Endothelial cell of umbilical vein (primary cell): ENCODE data around the gene UBE2G1. TPM values are rescaled to one million over a fixed set of nuclear protein-coding genes. Genes with fewer than 3 reads are reported as not detected.

Experiments
- BruUV-seq: library from RNA; stranded (reverse); fragments of 400-500 nt; replicated peaks from 2 replicates; lab custom pipeline; 2021; lab: Mats Ljungman, UMichigan
- CTCF ChIA-PET: fragments of 300-600, 350-600 bp; sonication (Branson Sonifier 250); formaldehyde crosslinking; loops from one replicate; lab custom pipeline; 2021; ENCODE audit warnings: antibody characterized with exemption, inconsistent platforms; lab: Charles Lee
- POLR2A ChIA-PET: fragments of 300-600, 350-600 bp; sonication (Branson Sonifier 250); formaldehyde crosslinking; loops from one replicate; lab custom pipeline; 2021; ENCODE audit warnings: antibody characterized with exemption, inconsistent platforms; lab: Charles Lee
- DNase-seq: peaks from one replicate; pipeline ENCODE4 v3.0.0-alpha.2; 2011; ENCODE audit warnings: low read depth, low spot score
- FAIRE-seq: peaks from 2 replicates; lab custom pipeline; 2011; peaks lifted over from hg19 to GRCh38; lab: Jason Lieb, UNC
- H2AFZ ChIP-seq: 2 replicates; pipeline ENCODE4 v1.6.0; 2012; ENCODE audit warnings: low read depth, low read length, control low read depth, inconsistent platforms
- H3K27ac ChIP-seq: 2 replicates; pipeline ENCODE4 v1.5.1; 2011; ENCODE audit warnings: low read depth, mild to moderate bottlenecking, control low read depth, low read length, moderate library complexity; ENCODE audit not compliant: insufficient read depth
- H3K27me3 ChIP-seq, 2 experiments: 2 replicates each; pipeline versions ENCODE4 v1.6.0 to v1.6.1; 2011; ENCODE audit warnings: low read length in 2 of 2, mixed read lengths in 1 of 2; ENCODE audit not compliant: control insufficient read depth in 2 of 2, insufficient read depth in 2 of 2
- H3K36me3 ChIP-seq, 2 experiments: 2 replicates in 1 of 2; 3 replicates in 1 of 2; pipeline ENCODE4 v1.5.1; 2011; ENCODE audit warnings: low read length in 2 of 2, mild to moderate bottlenecking in 1 of 2, moderate library complexity in 1 of 2; ENCODE audit not compliant: control insufficient read depth in 2 of 2, insufficient read depth in 2 of 2; ENCODE audit errors: extremely low read depth in 1 of 2
- H3K4me1 ChIP-seq: 3 replicates; pipeline ENCODE4 v1.5.1; 2011; ENCODE audit warnings: mild to moderate bottlenecking, low read length; ENCODE audit not compliant: control insufficient read depth, insufficient read depth; ENCODE audit errors: extremely low read depth
- H3K4me2 ChIP-seq: 2 replicates; pipeline ENCODE4 v1.6.1; 2011; ENCODE audit warnings: low read length, control low read depth, mixed read lengths; ENCODE audit not compliant: insufficient read depth
- H3K4me3 ChIP-seq, 3 experiments: fragments of 200-600 bp in 1 of 3; sonication (generic), shearing (Covaris generic) in 1 of 3; replicated peaks in 1 of 3; 2 replicates each; pipeline ENCODE4 v1.5.1; 2011 to 2016; ENCODE audit warnings: control low read depth in 3 of 3, low read length in 3 of 3, mild to moderate bottlenecking in 2 of 3, inconsistent platforms in 1 of 3, low read depth in 1 of 3, moderate library complexity in 1 of 3; ENCODE audit not compliant: insufficient read depth in 1 of 3
- H3K79me2 ChIP-seq: 2 replicates; pipeline ENCODE4 v1.6.0; 2012; ENCODE audit warnings: low read length, inconsistent platforms; ENCODE audit not compliant: control insufficient read depth, insufficient read depth
- H3K9ac ChIP-seq: replicated peaks from 2 replicates; pipeline ENCODE3; 2011; ENCODE audit warnings: low read length, control low read depth; ENCODE audit not compliant: insufficient read depth; ENCODE audit errors: extremely low read depth
- H3K9me1 ChIP-seq: replicated peaks from 3 replicates; pipeline ENCODE4 v1.6.0; 2011; ENCODE audit warnings: mild to moderate bottlenecking, low read length; ENCODE audit not compliant: control insufficient read depth, insufficient read depth; ENCODE audit errors: extremely low read depth
- H3K9me3 ChIP-seq: replicated peaks from 2 replicates; pipeline ENCODE4 v1.5.1; 2012; ENCODE audit warnings: low read length, inconsistent platforms; ENCODE audit not compliant: control insufficient read depth, insufficient read depth
- H4K20me1 ChIP-seq: replicated peaks from 2 replicates; pipeline ENCODE3; 2011; ENCODE audit warnings: mild to moderate bottlenecking, low read length; ENCODE audit not compliant: control insufficient read depth, insufficient read depth; ENCODE audit errors: extremely low read depth
- CTCF ChIP-seq, 2 donors: IDR thresholded peaks; 1 replicate in 1 of 2; 2 replicates in 1 of 2; pipeline ENCODE4 v1.5.1; 2011; ENCODE audit warnings: low read length in 2 of 2, mild to moderate bottlenecking in 2 of 2, moderate library complexity in 2 of 2, control low read depth in 1 of 2, inconsistent platforms in 1 of 2, low read depth in 1 of 2; ENCODE audit not compliant: insufficient read depth in 1 of 2; ENCODE audit errors: extremely low read depth in 1 of 2
- EZH2 ChIP-seq: IDR thresholded peaks from 2 replicates; pipeline ENCODE4 v1.6.1; 2012; ENCODE audit warnings: borderline replicate concordance, low read depth, mild to moderate bottlenecking, moderate library complexity, low read length, inconsistent platforms; ENCODE audit not compliant: severe bottlenecking
- FOS ChIP-seq: IDR thresholded peaks from 2 replicates; pipeline ENCODE4 v1.6.1; 2011; ENCODE audit warnings: mild to moderate bottlenecking, low read length, moderate library complexity, borderline replicate concordance; ENCODE audit not compliant: insufficient read depth
- GATA2 ChIP-seq: IDR thresholded peaks from 2 replicates; pipeline ENCODE4 v1.7.0; 2011; ENCODE audit warnings: low read depth, mild to moderate bottlenecking, moderate library complexity, mixed read lengths, low read length; ENCODE audit not compliant: insufficient read length, insufficient read depth
- JUN ChIP-seq: IDR thresholded peaks from 2 replicates; pipeline ENCODE4 v1.6.1; 2011; ENCODE audit warnings: borderline replicate concordance, low read depth; ENCODE audit not compliant: insufficient read length, insufficient read depth
- MYC ChIP-seq: IDR thresholded peaks from one replicate; pipeline ENCODE4 v1.6.1; 2011; ENCODE audit warnings: mild to moderate bottlenecking, low read depth, low read length
- POLR2A ChIP-seq: IDR thresholded peaks from 2 replicates; pipeline ENCODE4 v1.6.1; 2012; ENCODE audit warnings: low read depth, mild to moderate bottlenecking, control low read depth, low read length
- POLR2AphosphoS5 ChIP-seq: IDR thresholded peaks from 2 replicates; pipeline ENCODE4 v1.6.1; 2012; ENCODE audit warnings: low read depth, mild to moderate bottlenecking, control low read depth, low read length, moderate library complexity; ENCODE audit not compliant: insufficient read depth
- dilution Hi-C: fragments of 300-500 bp; cut with MboI; formaldehyde crosslinking; loops from one replicate; pipeline ENCODE4 v1.15.0; 2019; ENCODE audit warnings: low sequenced_read_pairs; ENCODE audit not compliant: extremely low pct_ligation_motif_present
- intact Hi-C: fragments of 100-400 bp; cut with micrococcal nuclease; formaldehyde crosslinking; loops from one replicate; pipeline ENCODE4 v1.10.0; 2022
- polyA plus RNA-seq, 4 experiments: library from polyadenylated mRNA; depleted of rRNA in 3 of 4; stranded (reverse) in 3 of 4; unstranded in 1 of 4; fragments of >200 nt; gene quantifications; 2 replicates each; pipeline versions ENCODE4 v1.2.1 to v1.2.3, GENCODE V29; 2011 to 2012; ENCODE audit warnings: missing spikeins in 1 of 4
- total RNA-seq: library from RNA; stranded (reverse); gene quantifications from 2 replicates; pipeline ENCODE4 v1.2.3, GENCODE V29; 2021
- TF ChIP-seq, protein P1 (sequence below): IDR thresholded peaks from 2 replicates; pipeline ENCODE4 v1.6.1; 2011; ENCODE audit not compliant: insufficient read depth, insufficient read length

Gene UBE2G1
- total and polyA plus RNA-seq, 2 donors (not counting 3 experiments of a cell fraction or from before 2014, with no cell fraction given), result 29.2 to 79.6 TPM

DNA sequence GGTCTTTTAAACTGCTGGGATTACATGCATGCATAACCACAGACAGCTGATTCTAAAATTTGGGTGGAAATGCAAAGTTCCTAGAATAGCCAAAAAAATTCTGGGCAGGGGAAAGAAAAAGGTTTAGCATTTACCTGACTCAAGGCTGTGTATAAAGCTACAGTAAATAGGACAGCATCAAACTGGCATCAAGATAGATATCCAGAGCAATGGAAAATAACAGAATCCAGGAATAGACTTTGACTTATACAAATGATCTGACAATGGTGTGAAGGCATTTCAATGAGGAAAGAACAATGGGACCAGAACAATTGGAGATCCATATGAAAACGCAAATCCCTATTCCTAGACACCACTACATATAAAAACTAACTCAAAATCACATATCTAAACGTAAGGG, 115.6 kb downstream of the UBE2G1 start:
- dilution Hi-C loops, result no loop called here
- no peaks in the 10 kb centered on the region for H3K27me3 ChIP-seq

More for the DNA sequence above, 115.6 kb downstream of the UBE2G1 start:
- no peak for DNase-seq
- no peaks in the 10 kb centered on the region for H3K9me1 ChIP-seq
- CTCF ChIA-PET, result interaction anchor here (0.7 to 4.2 kb wide), 8 partner anchors 10 to 162 kb away, joined by 3 to 54 read pairs (median 12); no protein-coding TSS in a partner anchor
- H3K4me3 ChIP-seq, result no peak overlapping the region
- intact Hi-C loops, result no loop called here
- H3K27ac ChIP-seq, result no peak overlapping the region
- no peak overlapping the region for H2AFZ ChIP-seq
- no TSS peak for BruUV-seq
- H3K79me2 ChIP-seq, result peaks cover 85% of the 10 kb centered on the region
- TF ChIP-seq EZH2 (no peak), CTCF (IDR thresholded peaks at IDR 0.05; ENCODE audit: extremely low read depth in 1 of 2, insufficient read depth in 1 of 2, low read depth in 1 of 2, low read length in 2 of 2) (no peak), MYC (no peak), GATA2 (no peak), POLR2AphosphoS5 (no peak), JUN (no peak), FOS (no peak), POLR2A (no peak)
- TF ChIP-seq, protein P1, sequence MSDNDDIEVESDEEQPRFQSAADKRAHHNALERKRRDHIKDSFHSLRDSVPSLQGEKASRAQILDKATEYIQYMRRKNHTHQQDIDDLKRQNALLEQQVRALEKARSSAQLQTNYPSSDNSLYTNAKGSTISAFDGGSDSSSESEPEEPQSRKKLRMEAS, result no peak
- POLR2A ChIA-PET, result interaction anchor here (0.7 kb wide), 1 partner anchor 216 kb away, joined by 4 read pairs; no protein-coding TSS in a partner anchor
- no peak for FAIRE-seq
- H3K4me2 ChIP-seq, result no peak overlapping the region
- H3K9ac ChIP-seq, result no peak overlapping the region
- H3K4me1 ChIP-seq, result no peaks in the 10 kb centered on the region
- peaks cover 4% of the 10 kb centered on the region for H4K20me1 ChIP-seq
- H3K36me3 ChIP-seq, result no peaks in the 10 kb centered on the region
- H3K9me3 ChIP-seq, result no peaks in the 10 kb centered on the region
